Measurements from ENCODE around the gene STK39. TPM values are rescaled to one million over a fixed set of nuclear protein-coding genes. Genes with fewer than 3 reads are reported as not detected.
A peak's percentile ranks its signal among the peaks of the same experiment; 100 is the strongest.

STK39 gene
- total and polyA plus RNA-seq, 2 donors from 2014 or later = 15.9 to 27.1 TPM

- Histone ChIP-seq H3K27ac (ENCODE audit: low read depth in 2 of 2, low read length in 2 of 2) (no peak overlapping the region), H3K27me3 (ENCODE audit: control insufficient read depth, insufficient read depth, low read length) (no peaks in the 10 kb centered on the region), H3K9ac (ENCODE audit: low read length in 3 of 3) (no peak overlapping the region), H3K4me3 (ENCODE audit: low read length in 3 of 3) (no peak overlapping the region), H3K36me3 (ENCODE audit: control insufficient read depth in 2 of 3, insufficient read depth in 3 of 3, low read length in 3 of 3) (peaks cover 0 to 3% (median 0%) of the 10 kb centered on the region in 3 donors), H3K4me1 (ENCODE audit: control insufficient read depth in 2 of 3, insufficient read depth in 2 of 3, low read depth in 1 of 3, low read length in 3 of 3) (no peaks in the 10 kb centered on the region), H3K9me3 (ENCODE audit: control insufficient read depth in 2 of 3, insufficient read depth in 1 of 3, low read length in 3 of 3) (no peaks in the 10 kb centered on the region)
- FAIRE-seq (peak; percentile 21), DNase-seq (peak in 1 of 5 donors; percentile 64)
- intact Hi-C loops (cut with DNase I) = loop anchor here (10.0 kb wide), 1 partner anchor 149 kb away; no protein-coding TSS in a partner anchor
- no peak for TF ChIP-seq CTCF (IDR thresholded peaks at IDR 0.05; ENCODE audit: borderline replicate concordance, extremely low read depth, insufficient read depth)
Measured at GRCh38 chr2:168114040-168114439, 133.4 kb downstream of the STK39 start.

GRCh38 chr2:168107322-168107721, 140.1 kb downstream of the STK39 start:
- Histone ChIP-seq H3K4me1 (ENCODE audit: control insufficient read depth in 2 of 3, insufficient read depth in 2 of 3, low read depth in 1 of 3, low read length in 3 of 3) (no peaks in the 10 kb centered on the region), H3K27ac (ENCODE audit: low read depth in 2 of 2, low read length in 2 of 2) (no peak overlapping the region), H3K4me3 (ENCODE audit: low read length in 3 of 3) (no peak overlapping the region), H3K27me3 (ENCODE audit: control insufficient read depth, insufficient read depth, low read length) (no peaks in the 10 kb centered on the region), H3K9me3 (ENCODE audit: control insufficient read depth in 2 of 3, insufficient read depth in 1 of 3, low read length in 3 of 3) (no peaks in the 10 kb centered on the region), H3K36me3 (ENCODE audit: control insufficient read depth in 2 of 3, insufficient read depth in 3 of 3, low read length in 3 of 3) (no peaks in the 10 kb centered on the region), H3K9ac (ENCODE audit: low read length in 3 of 3) (no peak overlapping the region)
- no peak for FAIRE-seq
- no peak for DNase-seq
- intact Hi-C loops (cut with DNase I) = no loop called here
- TF ChIP-seq CTCF (IDR thresholded peaks at IDR 0.05; ENCODE audit: borderline replicate concordance, extremely low read depth, insufficient read depth) = no peak

- no peak overlapping the region for H3K27ac ChIP-seq (ENCODE audit: low read depth in 2 of 2, low read length in 2 of 2)
- DNase-seq (peak in 1 of 5 donors; percentile 31), FAIRE-seq (no peak)
- H3K4me1 ChIP-seq (ENCODE audit: control insufficient read depth in 2 of 3, insufficient read depth in 2 of 3, low read depth in 1 of 3, low read length in 3 of 3) = no peaks in the 10 kb centered on the region
- intact Hi-C loops (cut with DNase I) = no loop called here
- no peak for TF ChIP-seq CTCF (IDR thresholded peaks at IDR 0.05; ENCODE audit: borderline replicate concordance, extremely low read depth, insufficient read depth)
- no peaks in the 10 kb centered on the region for H3K9me3 ChIP-seq (ENCODE audit: control insufficient read depth in 2 of 3, insufficient read depth in 1 of 3, low read length in 3 of 3)
- H3K27me3 ChIP-seq (ENCODE audit: control insufficient read depth, insufficient read depth, low read length) = no peaks in the 10 kb centered on the region
- no peak overlapping the region for H3K9ac ChIP-seq (ENCODE audit: low read length in 3 of 3)
- no peak overlapping the region for H3K4me3 ChIP-seq (ENCODE audit: low read length in 3 of 3)
- no peaks in the 10 kb centered on the region for H3K36me3 ChIP-seq (ENCODE audit: control insufficient read depth in 2 of 3, insufficient read depth in 3 of 3, low read length in 3 of 3)
Measured at GRCh38 chr2:168105127-168105683, 142.2 kb downstream of the STK39 start.

- Histone ChIP-seq H3K9ac (ENCODE audit: low read length in 3 of 3) (no peak overlapping the region), H3K36me3 (ENCODE audit: control insufficient read depth in 2 of 3, insufficient read depth in 3 of 3, low read length in 3 of 3) (no peaks in the 10 kb centered on the region), H3K27me3 (ENCODE audit: control insufficient read depth, insufficient read depth, low read length) (no peaks in the 10 kb centered on the region), H3K9me3 (ENCODE audit: control insufficient read depth in 2 of 3, insufficient read depth in 1 of 3, low read length in 3 of 3) (no peaks in the 10 kb centered on the region), H3K4me1 (ENCODE audit: control insufficient read depth in 2 of 3, insufficient read depth in 2 of 3, low read depth in 1 of 3, low read length in 3 of 3) (peaks cover 0 to 5% (median 0%) of the 10 kb centered on the region in 3 donors), H3K4me3 (ENCODE audit: low read length in 3 of 3) (no peak overlapping the region), H3K27ac (ENCODE audit: low read depth in 2 of 2, low read length in 2 of 2) (no peak overlapping the region)
- FAIRE-seq (no peak), DNase-seq (peak in 4 of 5 donors; percentile 62 to 79 (median 69))
- no peak for TF ChIP-seq CTCF (IDR thresholded peaks at IDR 0.05; ENCODE audit: borderline replicate concordance, extremely low read depth, insufficient read depth)
- intact Hi-C loops (cut with DNase I) = no loop called here
Measured at GRCh38 chr2:168097431-168097830, 150.0 kb downstream of the STK39 start.

Measured in kidney (tissue), 14 donors.